Activated T-helper 1 cell treated with anti-CD3 and anti-CD28 coated beads, Interleukin-2, amount 50 U/mL, for 16 hours (primary cell): ENCODE results near the gene CCDC78.

Experiments
- DNase-seq, 2 donors: peaks; one replicate each; pipeline ENCODE4 v3.0.0-alpha.2; 2020; ENCODE audit warnings: low read depth in 1 of 2, low spot score in 1 of 2

Gene CCDC78

GRCh38 chr16:726438-727290, at the start of gene CCDC78, which contains the start of gene HAGHL:
CCDC78 (minus strand) TSS chr16:726443; CDS start chr16:726367, 76 bp downstream.
HAGHL (plus strand) TSS chr16:727106; CDS start chr16:727510, 404 bp downstream.
- DNase-seq = peak; percentile 29 to 33

GRCh38 chr16:775236-775796, 49.1 kb upstream of the CCDC78 start:
- DNase-seq = no peak

- DNase-seq = no peak
Observed at GRCh38 chr16:774086-775001, 48.1 kb upstream of the CCDC78 start.

GRCh38 chr16:772959-773358, 46.7 kb upstream of the CCDC78 start:
- DNase-seq = no peak

GRCh38 chr16:770411-770810, 44.2 kb upstream of the CCDC78 start:
- no peak for DNase-seq

GRCh38 chr16:769934-770333, 43.7 kb upstream of the CCDC78 start:
- DNase-seq = no peak

- no peak for DNase-seq
Observed at GRCh38 chr16:769184-769784, 43.0 kb upstream of the CCDC78 start.

- DNase-seq = no peak
Observed at GRCh38 chr16:768428-768827, 42.2 kb upstream of the CCDC78 start.

GRCh38 chr16:767743-768235, 41.5 kb upstream of the CCDC78 start:
- DNase-seq = no peak

- no peak for DNase-seq
Observed at GRCh38 chr16:766820-767640, 40.8 kb upstream of the CCDC78 start.

GRCh38 chr16:766008-766819, 40.0 kb upstream of the CCDC78 start:
- no peak for DNase-seq

GRCh38 chr16:765488-765865, 39.2 kb upstream of the CCDC78 start:
- no peak for DNase-seq

GRCh38 chr16:764848-765487, 38.7 kb upstream of the CCDC78 start:
- DNase-seq = no peak

GRCh38 chr16:764184-764750, 38.0 kb upstream of the CCDC78 start:
- DNase-seq = no peak

- no peak for DNase-seq
Observed at GRCh38 chr16:763369-764183, 37.3 kb upstream of the CCDC78 start.

GRCh38 chr16:762595-763268, 36.5 kb upstream of the CCDC78 start:
- DNase-seq = no peak
